NCI-H2171 (cell line): ENCODE results near the gene PALM.
"Not testable (repeated sequence)": the region's sequence is repeated elsewhere in the genome, so short reads cannot be mapped to it uniquely, and the experiment has no call there.

ENCODE experiments used
- DNase-seq: peaks from one replicate; lab custom pipeline; 2025; lab: John Stamatoyannopoulos, UW

The PALM gene

GRCh38 chr19:708154-709143, at the start of gene PALM:
Gene PALM, plus strand, starts transcription at chr19:708935. Its CDS starts 212 bp downstream, at chr19:709147.
- DNase-seq = peak; percentile 33

DNA sequence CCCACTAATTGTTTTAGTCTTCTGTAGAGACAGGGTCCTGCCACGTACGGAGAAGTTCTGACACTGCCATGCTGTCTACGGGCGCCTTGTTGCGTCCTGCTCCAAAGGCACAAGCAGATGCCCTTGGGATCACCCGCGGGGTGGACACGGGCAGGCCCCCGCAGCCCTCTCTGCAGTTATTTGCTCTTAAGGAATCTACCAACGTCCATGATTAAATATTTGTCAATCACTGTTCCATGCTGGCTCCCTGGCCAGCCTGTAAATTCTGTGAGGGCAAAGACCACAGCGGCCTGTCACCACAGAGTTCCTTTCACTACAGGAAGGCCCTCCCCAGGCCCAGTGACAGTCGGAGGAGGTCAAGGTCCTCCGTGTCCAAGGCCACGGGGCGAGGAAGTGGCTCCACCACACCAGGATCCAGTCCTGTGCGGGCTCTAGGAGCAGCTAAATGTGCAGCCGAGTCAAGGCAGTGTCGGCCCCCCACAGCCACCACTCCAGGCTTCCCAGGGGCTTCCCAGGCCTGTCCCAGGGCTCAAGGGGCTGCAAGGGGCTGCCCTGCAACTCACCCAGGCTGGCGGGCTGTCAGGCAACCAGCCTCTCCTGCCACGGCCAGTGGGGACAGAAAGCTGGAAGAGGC, 47.8 kb upstream of the PALM start:
- DNase-seq = no peak

- DNase-seq = no peak
Observed at GRCh38 chr19:661427-662196, 47.1 kb upstream of the PALM start.

DNA sequence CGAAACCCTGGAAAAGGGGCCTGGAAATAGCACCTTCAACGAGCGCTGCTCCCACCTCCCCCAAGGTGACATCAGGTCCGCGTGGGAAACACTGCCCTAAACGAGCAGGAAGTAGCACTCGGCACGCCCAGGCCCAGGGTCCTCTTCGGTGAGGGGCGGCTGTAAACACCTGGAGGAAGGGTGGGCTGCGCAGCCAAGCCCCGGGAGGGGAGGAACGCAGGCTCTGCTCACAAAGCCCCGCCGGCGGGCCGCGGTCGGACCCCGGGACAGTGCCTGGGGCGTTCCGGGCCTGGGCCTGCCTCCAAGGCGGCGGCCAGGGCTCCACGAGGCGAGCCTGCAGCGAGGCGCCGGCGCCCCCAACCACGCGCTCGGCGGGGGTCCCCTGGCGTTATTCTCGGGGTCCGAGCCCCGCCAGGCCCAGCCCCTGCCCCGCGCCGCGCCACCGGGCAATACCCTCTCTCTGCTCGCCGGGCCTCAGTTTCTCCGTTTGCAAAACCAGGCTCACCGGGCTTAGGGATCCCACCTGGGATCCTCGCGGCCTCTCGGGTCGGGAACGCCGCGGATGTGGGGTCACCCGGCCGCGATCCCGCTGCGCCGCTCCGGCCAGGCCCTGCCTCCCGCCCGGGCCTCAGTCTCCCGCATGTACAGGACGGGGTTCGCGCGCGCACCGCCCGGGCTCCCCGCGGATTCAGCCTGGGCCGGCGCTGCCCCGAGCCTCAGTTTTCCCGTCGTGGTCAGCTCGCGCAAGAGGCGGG, 46.4 kb upstream of the PALM start:
- DNase-seq = no peak

DNA sequence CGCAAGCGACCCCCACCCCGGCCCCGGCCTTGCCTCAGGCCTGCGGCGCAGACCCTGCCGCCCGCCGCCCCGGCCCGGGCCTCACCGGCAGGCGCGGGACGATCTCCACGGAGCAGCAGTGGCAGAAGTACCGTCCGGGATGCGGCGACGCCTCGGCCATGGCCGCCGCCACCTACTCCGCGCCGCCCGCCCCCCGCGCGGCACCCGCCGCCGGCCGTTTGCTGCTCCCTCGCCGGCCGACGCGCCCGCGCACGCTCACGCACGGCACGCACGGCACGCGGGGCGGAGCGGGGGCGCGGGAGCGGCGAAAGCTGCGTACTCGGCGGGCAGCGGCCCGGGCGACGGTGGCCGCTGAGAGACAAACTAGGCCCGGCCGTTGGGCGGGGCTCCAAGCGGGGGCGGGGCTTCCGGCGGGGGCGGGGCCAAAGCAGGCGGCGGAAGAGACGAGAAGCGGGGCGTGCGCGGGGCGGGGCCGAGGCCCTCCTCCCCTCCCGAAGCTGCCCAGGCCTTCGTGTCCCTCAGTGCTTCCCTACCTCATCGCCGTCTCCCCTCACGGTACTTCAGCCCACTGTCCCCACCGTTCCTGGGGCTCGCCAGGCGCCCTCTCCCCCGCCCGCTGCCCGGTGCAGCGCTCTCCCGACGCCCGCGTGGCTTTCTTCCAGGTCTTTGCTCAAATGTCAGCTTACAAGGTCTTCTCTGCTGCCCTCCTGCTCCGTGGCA, 45.6 kb upstream of the PALM start, which contains the start of gene RNF126:
RNF126 (minus strand) TSS at position 253 of the 720 bp plus-strand sequence; CDS start at position 160, 93 bp downstream.
- peak; percentile 90 for DNase-seq

GRCh38 chr19:663682-664117, 45.0 kb upstream of the PALM start:
- no peak for DNase-seq

GRCh38 chr19:664913-665443, 43.8 kb upstream of the PALM start:
- DNase-seq = peak; percentile 79

- DNase-seq = not testable (repeated sequence)
Observed at GRCh38 chr19:666985-667573, 41.7 kb upstream of the PALM start.

DNA sequence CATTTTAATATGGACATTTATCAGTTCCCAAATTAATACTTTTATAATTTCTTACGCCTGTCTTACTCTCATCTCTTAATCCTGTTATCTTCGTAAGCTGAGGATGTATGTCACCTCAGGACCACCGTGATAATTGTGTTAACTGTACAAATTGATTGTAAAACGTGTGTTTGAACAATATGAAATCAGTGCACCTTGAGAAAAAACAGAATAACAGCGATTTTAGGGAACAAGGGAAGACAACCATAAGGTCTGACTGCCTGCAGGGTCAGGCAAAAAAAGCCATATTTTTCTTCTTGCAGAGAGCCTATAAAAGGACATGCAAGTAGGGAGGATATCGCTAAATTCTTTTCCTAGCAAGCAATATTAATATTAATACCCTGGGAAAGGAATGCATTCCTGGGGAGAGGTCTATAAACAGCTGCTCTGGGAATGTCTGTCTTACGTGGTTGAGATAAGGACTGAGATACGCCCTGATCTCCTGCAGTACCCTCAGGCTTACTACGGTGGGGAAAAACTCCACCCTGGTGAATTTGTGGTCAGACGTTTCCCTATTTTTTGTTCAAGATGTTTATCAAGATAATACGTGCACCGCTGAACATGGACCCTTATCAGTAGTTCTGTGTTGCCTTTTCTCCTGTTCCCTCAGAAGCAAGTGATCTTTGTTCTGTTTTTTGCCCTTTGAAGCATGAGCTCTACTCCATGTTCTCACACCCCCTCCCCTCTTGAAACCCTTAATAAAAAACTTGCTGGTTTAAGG, 39.9 kb upstream of the PALM start:
- DNase-seq = not testable (repeated sequence)

DNA sequence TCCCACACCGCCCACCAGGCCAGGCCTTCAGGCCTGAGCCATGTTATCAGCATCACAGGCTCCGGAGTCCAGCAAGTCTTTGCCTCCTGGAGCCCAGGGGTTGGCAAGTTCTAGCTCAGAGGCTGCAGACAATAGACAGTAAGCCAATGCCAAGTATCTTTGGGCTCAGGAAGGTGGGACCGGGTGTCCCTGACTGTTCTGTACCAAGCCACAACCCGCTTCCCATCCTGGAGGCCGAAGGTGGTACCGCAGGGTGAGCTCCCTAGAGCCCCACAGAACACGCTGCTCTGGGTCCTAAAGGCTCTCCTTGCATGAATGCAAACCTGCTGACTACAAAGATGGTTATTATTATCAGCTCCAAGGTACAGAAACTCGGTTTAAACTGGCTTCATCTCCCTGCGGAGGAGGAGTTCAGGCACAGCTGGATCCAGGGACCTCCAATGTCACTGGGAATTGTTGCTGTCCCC, 38.1 kb upstream of the PALM start:
- DNase-seq = no peak

DNA sequence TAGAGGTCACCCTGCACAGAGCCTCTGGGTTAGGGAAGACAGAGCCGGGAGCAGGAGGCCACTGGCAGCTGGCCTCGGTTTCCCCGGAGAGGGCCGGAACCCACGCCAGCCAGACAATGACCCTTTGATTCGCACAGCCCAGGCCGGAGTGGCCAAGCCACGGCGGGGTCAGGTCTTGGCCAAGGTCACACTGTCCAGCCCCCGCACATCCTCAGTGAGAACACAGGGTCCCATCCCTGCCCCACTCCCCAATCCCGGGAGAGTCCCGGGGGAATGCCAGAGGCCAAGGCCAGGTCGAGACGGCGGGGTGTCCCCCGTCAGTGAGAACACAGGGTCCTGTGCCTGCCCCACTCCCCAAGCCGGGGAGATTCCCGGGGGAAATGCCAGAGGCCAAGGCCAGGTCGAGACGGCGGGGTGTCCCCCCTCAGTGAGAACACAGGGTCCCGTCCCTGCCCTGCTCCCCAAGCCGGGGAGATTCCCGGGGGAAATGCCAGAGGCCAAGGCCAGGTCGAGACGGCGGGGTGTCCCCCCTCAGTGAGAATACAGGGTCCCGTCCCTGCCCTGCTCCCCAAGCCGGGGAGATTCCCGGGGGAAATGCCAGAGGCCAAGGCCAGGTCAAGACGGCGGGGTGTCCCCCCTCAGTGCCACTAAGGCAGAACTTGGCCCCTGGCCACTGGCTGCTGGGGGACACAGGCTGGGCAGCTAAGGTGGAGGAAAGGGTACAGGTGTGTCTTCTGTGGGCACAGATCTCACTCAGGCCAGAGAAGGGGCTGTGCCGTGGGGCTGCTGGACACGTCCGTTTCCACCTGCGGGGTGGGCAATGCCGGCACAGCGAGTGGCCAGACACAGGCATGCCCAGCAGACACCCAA, 34.2 kb upstream of the PALM start:
- DNase-seq = no peak

DNA sequence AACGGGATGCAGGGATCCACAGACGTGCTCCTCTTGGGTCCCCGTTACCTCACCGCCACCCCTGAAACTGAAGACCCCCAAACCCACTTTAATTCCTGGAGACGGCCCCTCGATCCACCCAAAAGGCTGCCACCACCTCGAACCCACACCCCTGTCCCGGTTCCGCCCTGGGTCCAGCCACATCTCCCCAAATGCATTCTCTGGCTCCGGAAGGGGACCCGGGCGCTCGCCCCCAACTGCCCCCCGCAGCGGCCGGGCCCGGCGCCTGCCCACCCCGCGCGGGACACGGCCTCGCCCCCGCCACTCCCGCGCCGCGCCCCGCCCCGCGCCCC, 32.8 kb upstream of the PALM start:
- DNase-seq = no peak

DNA sequence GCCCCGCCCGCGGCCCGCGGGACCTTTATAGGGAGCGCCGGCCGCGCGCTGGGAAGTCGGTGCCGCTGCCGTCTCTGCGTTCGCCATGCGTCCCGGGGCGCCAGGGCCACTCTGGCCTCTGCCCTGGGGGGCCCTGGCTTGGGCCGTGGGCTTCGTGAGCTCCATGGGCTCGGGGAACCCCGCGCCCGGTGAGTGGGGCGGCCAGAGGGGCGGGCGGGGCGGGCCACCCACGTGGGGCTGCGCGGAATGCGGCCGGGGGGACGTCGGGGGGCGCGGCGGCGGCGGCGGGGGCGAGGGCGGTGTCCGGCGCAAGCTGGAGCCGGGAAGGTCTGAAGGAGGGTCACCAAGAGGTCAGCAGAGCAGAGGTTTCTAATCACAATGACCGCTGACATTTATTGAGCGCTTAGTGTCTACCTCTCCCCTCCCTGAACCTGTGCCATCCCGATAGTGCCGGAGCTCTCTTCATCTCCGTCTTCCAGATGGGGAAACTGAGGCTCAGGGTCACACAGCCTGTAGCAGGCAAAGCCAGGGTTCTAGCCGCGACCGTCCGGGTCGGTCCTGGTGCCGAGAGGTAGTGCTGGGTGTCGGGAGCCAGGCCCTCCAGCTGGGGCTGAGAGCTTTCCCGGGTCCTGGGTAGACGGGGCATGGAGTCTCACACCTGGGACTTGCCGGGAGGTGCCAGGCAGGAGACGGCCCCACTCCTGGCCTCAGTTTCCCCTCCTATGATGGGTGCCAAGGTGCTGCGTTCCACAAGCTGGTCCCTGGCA, 32.2 kb upstream of the PALM start, which contains the start of gene FSTL3:
FSTL3 (plus strand) TSS at position 54 of the 767 bp plus-strand sequence; CDS start at position 86, 32 bp downstream.
- no peak for DNase-seq

- no peak for DNase-seq
Observed at GRCh38 chr19:677201-677600, 31.5 kb upstream of the PALM start.

DNA sequence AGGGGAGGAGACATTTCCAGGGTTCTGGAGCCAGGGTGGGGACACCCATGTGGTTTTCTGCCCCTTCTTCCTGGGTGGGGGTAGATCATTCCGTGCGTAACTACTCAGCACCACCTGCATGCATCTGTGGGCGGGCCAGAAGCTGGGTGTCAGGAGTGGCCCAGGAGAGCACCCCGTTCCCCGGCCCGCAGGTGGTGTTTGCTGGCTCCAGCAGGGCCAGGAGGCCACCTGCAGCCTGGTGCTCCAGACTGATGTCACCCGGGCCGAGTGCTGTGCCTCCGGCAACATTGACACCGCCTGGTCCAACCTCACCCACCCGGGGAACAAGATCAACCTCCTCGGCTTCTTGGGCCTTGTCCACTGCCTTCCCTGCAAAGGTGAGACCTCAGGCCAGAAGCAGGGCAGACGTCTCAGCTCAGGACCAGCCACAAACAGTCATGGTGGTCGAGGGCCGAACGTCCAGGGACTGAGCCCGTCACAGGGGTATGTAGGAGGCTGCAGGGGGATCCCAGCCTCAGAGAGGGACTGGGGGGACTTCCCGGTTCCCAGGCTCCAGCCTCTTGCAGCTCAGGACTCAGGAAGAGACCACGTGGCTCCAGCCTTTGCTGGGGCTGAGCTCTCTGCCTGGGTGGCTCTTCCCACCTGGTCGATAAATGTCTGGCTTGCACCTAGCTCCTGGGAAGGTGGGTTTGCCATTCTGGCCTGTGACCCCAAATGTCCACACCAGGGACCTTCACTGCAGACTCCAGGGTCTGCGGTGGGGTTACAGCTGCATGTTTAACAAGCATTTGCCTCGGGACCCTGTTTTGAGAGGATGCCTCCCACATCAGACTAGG, 30.9 kb upstream of the PALM start:
- no peak for DNase-seq

DNA sequence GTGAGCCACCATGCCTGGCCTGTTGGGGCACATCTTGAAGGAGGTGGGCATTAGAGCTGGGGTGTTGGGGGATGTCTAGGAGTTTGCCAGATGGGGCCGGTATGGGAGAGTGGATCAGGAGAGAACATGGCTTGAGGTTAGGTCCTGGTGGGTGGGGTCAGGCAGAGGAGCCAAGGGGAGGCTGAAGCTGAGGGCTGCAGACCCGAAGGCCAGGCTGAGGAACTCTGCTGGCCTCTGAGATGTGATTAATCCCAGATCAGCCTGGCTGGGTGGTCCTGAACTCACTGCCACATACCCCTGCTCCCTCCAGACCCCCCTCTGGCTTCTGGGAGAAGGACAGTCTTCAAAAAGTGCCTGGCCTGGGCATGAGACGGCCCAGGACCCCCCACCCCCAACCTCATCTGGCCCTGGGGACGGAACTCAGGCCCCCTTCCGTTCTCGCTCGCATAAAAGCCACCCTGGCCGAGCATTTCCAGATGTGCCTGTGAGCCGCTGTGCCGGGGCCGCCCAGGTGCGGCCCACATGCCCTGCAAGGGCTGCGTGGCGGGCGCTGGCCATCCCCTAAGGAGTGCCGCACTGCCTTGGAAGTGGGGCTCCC, 29.8 kb upstream of the PALM start:
- DNase-seq = no peak
